Activated CD4-positive, alpha-beta T cell treated with anti-CD3 and anti-CD28 coated beads, Interleukin-2, amount 10 ng/mL, durations not matched to agents 24 days and 14 days (primary cell): Measurements from ENCODE around the gene CAPN11. TPM values are rescaled to one million over a fixed set of nuclear protein-coding genes. Genes with fewer than 3 reads are reported as not detected.
"Not testable (repeated sequence)": the region's sequence is repeated elsewhere in the genome, so short reads cannot be mapped to it uniquely, and the experiment has no call there.

ENCODE experiments used
- DNase-seq: peaks from one replicate; pipeline ENCODE4 v3.0.0; 2022
- H3K27ac Mint-ChIP-seq: one replicate; pipeline ENCODE4 v1.8.0; 2022; ENCODE audit warnings: mild to moderate bottlenecking, mixed read lengths
- H3K27me3 Mint-ChIP-seq: one replicate; pipeline ENCODE4 v1.8.0; 2022; ENCODE audit warnings: mixed read lengths
- H3K36me3 Mint-ChIP-seq: one replicate; pipeline ENCODE4 v1.8.0; 2022; ENCODE audit warnings: low read depth, mild to moderate bottlenecking, mixed read lengths
- H3K4me1 Mint-ChIP-seq: one replicate; pipeline ENCODE4 v1.8.0; 2021; ENCODE audit warnings: mixed read lengths
- H3K4me3 Mint-ChIP-seq: one replicate; pipeline ENCODE4 v1.8.0; 2022; ENCODE audit warnings: mild to moderate bottlenecking, moderate library complexity, mixed read lengths
- H3K9me3 Mint-ChIP-seq: one replicate; pipeline ENCODE4 v1.8.0; 2021; ENCODE audit warnings: mixed read lengths
- intact Hi-C: fragments of 100-400 bp; cut with micrococcal nuclease; formaldehyde crosslinking; loops from one replicate; pipeline ENCODE4 v1.15.1; 2023
- total RNA-seq: library from RNA; stranded (reverse); gene quantifications from 2 replicates; pipeline ENCODE4 v1.2.3, GENCODE V29; 2022

CAPN11 gene
- total RNA-seq, 1 donor from 2014 or later: 0.28 TPM

- Mint-ChIP-seq H3K9me3 (no peaks in the 10 kb centered on the region), H3K27ac (no peak overlapping the region), H3K36me3 (no peaks in the 10 kb centered on the region), H3K4me3 (no peak overlapping the region), H3K4me1 (peaks cover 14% of the 10 kb centered on the region), H3K27me3 (peaks cover 9% of the 10 kb centered on the region)
- no peak for DNase-seq
- intact Hi-C loops: no loop called here
These were observed 28.0 kb downstream of the CAPN11 start for GRCh38 chr6:44186635-44187025.

- no peak overlapping the region for H3K27ac Mint-ChIP-seq
- intact Hi-C loops: no loop called here
- H3K4me1 Mint-ChIP-seq: peaks cover 20% of the 10 kb centered on the region
- no peaks in the 10 kb centered on the region for H3K36me3 Mint-ChIP-seq
- no peak for DNase-seq
- H3K27me3 Mint-ChIP-seq: peaks cover 26% of the 10 kb centered on the region
- no peaks in the 10 kb centered on the region for H3K9me3 Mint-ChIP-seq
- H3K4me3 Mint-ChIP-seq: no peak overlapping the region
These were observed 30.2 kb downstream of the CAPN11 start for GRCh38 chr6:44188819-44189218.

DNA sequence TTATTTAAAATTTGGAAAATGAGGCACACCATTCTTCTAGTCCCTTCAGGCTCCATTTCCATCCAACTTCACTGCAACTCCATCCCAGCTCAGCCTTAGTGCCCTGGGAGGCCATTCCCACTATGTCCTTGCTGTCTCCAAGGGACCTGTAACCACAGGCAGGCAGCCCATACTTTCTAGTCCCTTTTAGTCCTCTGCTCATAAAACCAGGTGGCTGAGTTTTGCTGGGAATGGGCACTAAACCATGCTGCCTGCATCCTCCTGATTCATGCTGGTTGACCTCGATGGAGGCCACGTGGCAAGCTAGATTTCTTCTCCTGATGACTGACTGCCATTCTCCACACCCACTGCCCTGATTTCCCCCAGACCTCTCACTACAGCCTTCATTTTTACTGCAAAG is 30.6 kb downstream of the CAPN11 start:
- Mint-ChIP-seq H3K27me3 (peaks cover 26% of the 10 kb centered on the region), H3K4me1 (peaks cover 20% of the 10 kb centered on the region), H3K36me3 (no peaks in the 10 kb centered on the region), H3K27ac (no peak overlapping the region), H3K4me3 (no peak overlapping the region), H3K9me3 (no peaks in the 10 kb centered on the region)
- intact Hi-C loops: no loop called here
- no peak for DNase-seq

DNA sequence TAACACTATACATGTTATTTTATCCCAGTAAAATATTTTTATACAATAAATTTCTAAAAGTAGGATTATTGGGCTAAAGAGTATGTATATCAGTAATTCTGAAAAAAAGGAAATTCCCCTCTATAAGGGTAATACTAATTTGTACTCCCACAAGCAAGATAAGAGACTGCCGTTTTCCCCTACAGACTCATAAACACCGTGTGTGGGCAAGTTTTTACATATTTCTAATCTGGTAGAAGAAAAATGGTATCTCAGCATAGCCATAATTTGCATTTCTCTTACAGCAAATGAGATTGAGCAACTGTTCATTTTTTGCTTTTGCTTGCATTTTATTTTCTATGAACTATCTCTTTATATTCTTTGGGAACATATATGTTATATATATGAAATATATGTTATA is 32.1 kb downstream of the CAPN11 start:
- H3K4me1 Mint-ChIP-seq: peaks cover 18% of the 10 kb centered on the region
- no peaks in the 10 kb centered on the region for H3K36me3 Mint-ChIP-seq
- H3K27ac Mint-ChIP-seq: no peak overlapping the region
- H3K4me3 Mint-ChIP-seq: no peak overlapping the region
- intact Hi-C loops: no loop called here
- H3K9me3 Mint-ChIP-seq: no peaks in the 10 kb centered on the region
- H3K27me3 Mint-ChIP-seq: peaks cover 28% of the 10 kb centered on the region
- DNase-seq: no peak

DNA sequence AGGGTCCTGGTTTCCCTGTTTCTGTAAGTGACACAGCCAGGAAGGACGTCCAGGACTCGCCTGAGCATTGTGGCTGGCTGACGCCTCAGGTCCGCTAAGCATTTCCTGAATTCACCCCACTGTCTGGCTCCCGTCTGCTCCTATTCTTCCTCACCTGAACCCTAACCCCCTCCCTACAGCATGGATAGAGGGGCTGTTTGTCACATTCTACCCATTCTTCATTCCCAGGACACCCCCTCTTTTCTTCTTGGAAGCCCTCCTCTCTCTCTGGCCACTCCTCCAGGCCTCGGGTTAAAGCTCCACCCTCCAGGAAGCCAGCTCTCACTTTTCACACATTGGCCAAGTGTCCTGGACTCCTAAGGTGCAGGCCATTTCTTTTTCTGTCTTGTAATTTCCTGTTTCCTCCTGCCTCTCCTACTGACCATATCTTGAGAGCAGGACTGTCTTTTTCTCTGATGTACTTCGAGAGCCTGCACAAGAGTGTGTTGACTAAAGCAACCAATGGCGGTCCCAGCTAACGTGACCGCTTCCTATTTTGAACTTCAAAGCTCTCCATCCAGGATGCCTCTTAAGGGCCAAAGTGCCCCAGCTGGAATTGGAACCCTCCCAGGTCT is 33.9 kb downstream of the CAPN11 start:
- Mint-ChIP-seq H3K9me3 (no peaks in the 10 kb centered on the region), H3K27me3 (peaks cover 25% of the 10 kb centered on the region), H3K36me3 (no peaks in the 10 kb centered on the region), H3K4me3 (no peak overlapping the region), H3K4me1 (peaks cover 11% of the 10 kb centered on the region), H3K27ac (no peak overlapping the region)
- intact Hi-C loops: no loop called here
- no peak for DNase-seq

GRCh38 chr6:44193307-44193910 is 34.8 kb downstream of the CAPN11 start:
- intact Hi-C loops: no loop called here
- DNase-seq: no peak
- peaks cover 11% of the 10 kb centered on the region for H3K4me1 Mint-ChIP-seq
- no peak overlapping the region for H3K4me3 Mint-ChIP-seq
- H3K27me3 Mint-ChIP-seq: peaks cover 25% of the 10 kb centered on the region
- no peaks in the 10 kb centered on the region for H3K9me3 Mint-ChIP-seq
- H3K36me3 Mint-ChIP-seq: no peaks in the 10 kb centered on the region
- H3K27ac Mint-ChIP-seq: no peak overlapping the region

DNA sequence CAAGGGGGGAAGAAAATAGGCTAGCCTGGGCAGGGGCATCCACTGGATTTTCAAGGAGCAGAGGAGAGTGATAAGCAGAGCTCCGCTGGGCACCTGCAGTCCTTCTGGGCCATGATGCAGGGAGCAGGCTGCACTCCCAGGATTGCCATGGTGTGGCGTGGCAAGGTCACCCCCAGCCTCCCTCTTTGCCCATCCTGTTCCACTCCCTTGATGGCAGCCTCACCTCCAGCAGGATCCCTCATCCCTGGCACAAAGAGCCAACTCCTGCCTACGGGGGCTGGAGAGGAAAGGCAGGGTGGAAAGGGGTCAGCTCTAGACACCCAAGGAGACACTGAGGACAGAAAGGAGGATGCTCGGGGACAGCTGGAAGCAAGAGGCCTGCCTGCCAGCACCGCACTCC is 35.7 kb downstream of the CAPN11 start:
- Mint-ChIP-seq H3K27me3 (peaks cover 25% of the 10 kb centered on the region), H3K4me1 (peaks cover 9% of the 10 kb centered on the region), H3K27ac (no peak overlapping the region), H3K9me3 (no peaks in the 10 kb centered on the region), H3K4me3 (no peak overlapping the region), H3K36me3 (no peaks in the 10 kb centered on the region)
- intact Hi-C loops: no loop called here
- no peak for DNase-seq

- intact Hi-C loops, H3K36me3 Mint-ChIP-seq, H3K9me3 Mint-ChIP-seq, H3K4me3 Mint-ChIP-seq, H3K27ac Mint-ChIP-seq, H3K4me1 Mint-ChIP-seq, DNase-seq: not testable (repeated sequence)
- H3K27me3 Mint-ChIP-seq: peaks cover 25% of the 10 kb centered on the region
These were observed 37.7 kb downstream of the CAPN11 start for GRCh38 chr6:44196351-44196750.

DNA sequence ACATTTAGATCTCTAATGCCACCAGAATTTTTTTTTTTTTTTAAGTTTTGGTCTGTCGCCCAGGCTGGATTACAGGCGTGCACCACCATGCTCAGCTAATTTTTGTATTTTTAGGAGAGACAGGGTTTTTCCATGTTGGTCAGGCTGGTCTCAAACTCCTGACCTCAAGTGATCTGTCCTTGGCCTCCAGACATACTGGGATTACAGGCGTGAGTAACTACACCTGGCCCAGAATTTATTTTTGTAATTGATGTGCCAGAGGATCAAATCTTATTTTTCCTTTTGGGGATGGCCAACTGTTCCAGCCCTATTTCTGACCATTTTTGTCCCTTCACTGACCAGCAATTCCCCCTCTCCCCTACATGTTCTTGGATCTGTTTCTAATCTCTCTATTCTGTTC is 40.1 kb downstream of the CAPN11 start:
- H3K27ac Mint-ChIP-seq: no peak overlapping the region
- H3K4me1 Mint-ChIP-seq: no peaks in the 10 kb centered on the region
- no peaks in the 10 kb centered on the region for H3K36me3 Mint-ChIP-seq
- no peaks in the 10 kb centered on the region for H3K9me3 Mint-ChIP-seq
- H3K4me3 Mint-ChIP-seq: no peak overlapping the region
- intact Hi-C loops: no loop called here
- H3K27me3 Mint-ChIP-seq: peaks cover 8% of the 10 kb centered on the region
- DNase-seq: no peak

- no peaks in the 10 kb centered on the region for H3K4me1 Mint-ChIP-seq
- peaks cover 9% of the 10 kb centered on the region for H3K27me3 Mint-ChIP-seq
- no peaks in the 10 kb centered on the region for H3K36me3 Mint-ChIP-seq
- no peak overlapping the region for H3K4me3 Mint-ChIP-seq
- H3K9me3 Mint-ChIP-seq: no peaks in the 10 kb centered on the region
- intact Hi-C loops: no loop called here
- H3K27ac Mint-ChIP-seq: no peak overlapping the region
- DNase-seq: no peak
These were observed 41.3 kb downstream of the CAPN11 start for GRCh38 chr6:44199883-44200282.

DNA sequence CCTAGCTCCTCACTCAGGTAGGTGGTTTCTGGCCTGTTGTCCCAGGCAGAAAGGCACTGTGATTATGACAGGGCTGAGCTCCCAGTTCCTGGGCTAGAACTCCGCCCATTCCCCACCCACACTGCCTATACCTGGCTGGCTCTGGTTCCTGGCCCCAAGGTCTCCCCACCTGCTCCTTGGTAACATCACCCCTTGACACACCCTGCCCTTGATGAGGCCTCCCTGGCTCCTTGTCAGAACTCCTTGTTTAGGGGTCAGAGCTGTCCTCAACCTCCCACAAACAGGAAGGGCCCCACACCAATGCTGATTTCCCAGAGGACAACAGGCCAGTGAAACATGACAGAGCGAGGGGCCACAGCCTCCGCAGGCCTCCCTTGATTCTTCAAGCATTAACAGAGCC is 42.6 kb downstream of the CAPN11 start:
- Mint-ChIP-seq H3K4me3 (no peak overlapping the region), H3K36me3 (no peaks in the 10 kb centered on the region), H3K9me3 (no peaks in the 10 kb centered on the region), H3K4me1 (no peaks in the 10 kb centered on the region), H3K27me3 (peaks cover 9% of the 10 kb centered on the region), H3K27ac (no peak overlapping the region)
- DNase-seq: no peak
- intact Hi-C loops: no loop called here

GRCh38 chr6:44201638-44202303 is 43.2 kb downstream of the CAPN11 start:
- intact Hi-C loops: no loop called here

GRCh38 chr6:44202332-44202971 is 43.8 kb downstream of the CAPN11 start:
- no peak for DNase-seq
- H3K9me3 Mint-ChIP-seq: no peaks in the 10 kb centered on the region
- no peak overlapping the region for H3K27ac Mint-ChIP-seq
- intact Hi-C loops: no loop called here
- H3K27me3 Mint-ChIP-seq: peaks cover 9% of the 10 kb centered on the region
- H3K4me3 Mint-ChIP-seq: no peak overlapping the region
- H3K4me1 Mint-ChIP-seq: no peaks in the 10 kb centered on the region
- H3K36me3 Mint-ChIP-seq: no peaks in the 10 kb centered on the region

More at GRCh38 chr6:44201638-44202303, 43.2 kb downstream of the CAPN11 start:
- no peak for DNase-seq
- peaks cover 9% of the 10 kb centered on the region for H3K27me3 Mint-ChIP-seq
- no peak overlapping the region for H3K27ac Mint-ChIP-seq
- no peaks in the 10 kb centered on the region for H3K36me3 Mint-ChIP-seq
- no peaks in the 10 kb centered on the region for H3K9me3 Mint-ChIP-seq
- no peak overlapping the region for H3K4me3 Mint-ChIP-seq
- H3K4me1 Mint-ChIP-seq: no peaks in the 10 kb centered on the region

DNA sequence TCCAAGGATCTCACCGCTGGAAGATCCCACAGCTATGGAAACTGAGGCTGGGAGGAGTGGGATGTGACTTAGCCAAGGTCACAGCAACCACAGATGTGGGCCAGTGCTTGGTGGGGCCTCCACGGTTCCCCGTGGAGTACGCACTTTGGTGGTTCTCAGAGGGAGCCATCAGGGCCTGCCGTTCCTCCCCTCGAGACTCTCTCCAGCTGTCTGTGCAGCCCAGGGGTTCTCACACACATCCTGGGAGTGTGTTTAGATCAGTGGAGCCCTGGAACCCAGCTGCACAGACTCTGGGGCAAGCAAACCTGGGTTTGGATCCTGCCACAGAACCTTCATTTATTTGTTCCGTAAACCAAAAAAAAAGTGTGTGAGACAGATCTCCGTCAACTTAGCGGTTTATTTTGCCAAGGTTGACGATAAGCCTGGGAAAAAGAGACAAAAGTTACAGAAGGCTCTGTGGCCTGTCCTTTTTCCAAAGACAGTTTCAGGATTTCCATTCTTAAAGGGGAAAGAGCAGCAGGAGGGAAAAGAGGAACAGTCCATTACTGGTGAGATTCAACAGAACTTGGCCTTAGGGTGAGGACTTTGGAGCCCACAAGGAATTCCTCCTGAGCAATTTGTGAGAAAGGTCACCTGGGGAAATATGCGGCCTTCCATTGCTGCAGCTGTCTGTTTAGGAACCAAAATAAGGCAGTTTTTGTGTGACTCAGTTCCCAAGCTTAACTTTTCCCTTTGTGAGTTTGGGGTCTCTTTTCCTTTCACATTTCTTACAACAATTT is 44.5 kb downstream of the CAPN11 start:
- Mint-ChIP-seq H3K27ac (no peak overlapping the region), H3K27me3 (peaks cover 13% of the 10 kb centered on the region)

More for the DNA sequence above, 44.5 kb downstream of the CAPN11 start:
- Mint-ChIP-seq H3K9me3 (no peaks in the 10 kb centered on the region), H3K4me1 (no peaks in the 10 kb centered on the region), H3K4me3 (no peak overlapping the region), H3K36me3 (no peaks in the 10 kb centered on the region)
- intact Hi-C loops: no loop called here
- DNase-seq: no peak
